ENCODE data around the gene SOCS7.
A peak's percentile ranks its signal among the peaks of the same experiment; 100 is the strongest.

The SOCS7 gene

GRCh38 chr17:38369124-38369886 lies 17.7 kb downstream of the SOCS7 start:
- no peak for DNase-seq

- no peak for DNase-seq
Observed at GRCh38 chr17:38379448-38379847, 27.8 kb downstream of the SOCS7 start.

- DNase-seq, result no peak
Observed at GRCh38 chr17:38395090-38395489, 43.4 kb downstream of the SOCS7 start.

- DNase-seq, result no peak
Observed at GRCh38 chr17:38397227-38397626, 45.6 kb downstream of the SOCS7 start.

- DNase-seq, result no peak
Observed at GRCh38 chr17:38400286-38400685, 48.6 kb downstream of the SOCS7 start.

GRCh38 chr17:38401459-38401858 lies 49.8 kb downstream of the SOCS7 start:
- no peak for DNase-seq

GRCh38 chr17:38402897-38403296 lies 51.3 kb downstream of the SOCS7 start:
- DNase-seq, result no peak

GRCh38 chr17:38403491-38403890 lies 51.8 kb downstream of the SOCS7 start:
- DNase-seq, result no peak

- no peak for DNase-seq
Observed at GRCh38 chr17:38404174-38404943, 52.7 kb downstream of the SOCS7 start.

- DNase-seq, result no peak
Observed at GRCh38 chr17:38405654-38406053, 54.0 kb downstream of the SOCS7 start.

- DNase-seq, result no peak
Observed at GRCh38 chr17:38410201-38410600, 58.6 kb downstream of the SOCS7 start.

GRCh38 chr17:38415250-38416194 lies 63.9 kb downstream of the SOCS7 start:
- peak; percentile 64 for DNase-seq

- DNase-seq, result no peak
Observed at GRCh38 chr17:38416840-38417209, 65.2 kb downstream of the SOCS7 start.

- peak; percentile 28 for DNase-seq
Observed at GRCh38 chr17:38417210-38417951, 65.7 kb downstream of the SOCS7 start.

- DNase-seq, result no peak
Observed at GRCh38 chr17:38418062-38418692, 66.5 kb downstream of the SOCS7 start.

GRCh38 chr17:38418693-38419507 lies 67.3 kb downstream of the SOCS7 start:
- DNase-seq, result no peak

- no peak for DNase-seq
Observed at GRCh38 chr17:38419508-38419981, 67.9 kb downstream of the SOCS7 start.

- no peak for DNase-seq
Observed at GRCh38 chr17:38420518-38420917, 68.9 kb downstream of the SOCS7 start.

GRCh38 chr17:38421171-38421841 lies 69.7 kb downstream of the SOCS7 start:
- DNase-seq, result no peak

Data from DMS 273 treated with DMSO at 0.1 percent for 48 hours (cell line).